ENCODE measurements around the gene ST3GAL6. TPM values are rescaled to one million over a fixed set of nuclear protein-coding genes. Genes with fewer than 3 reads are reported as not detected.

ST3GAL6 gene
- total and polyA plus RNA-seq, 2 of the 13 experiments (the other 11 are each of a cell fraction or from before 2014, with no cell fraction given): 17.5 to 23.2 TPM

- Histone ChIP-seq H3K9me3 (ENCODE audit: low read length) (no peaks in the 10 kb centered on the region), H3K27me3 (ENCODE audit: control insufficient read depth in 1 of 2, insufficient read depth in 2 of 2, low read length in 2 of 2) (no peaks in the 10 kb centered on the region), H3K27ac (ENCODE audit: extremely low read length, insufficient read depth, low read length) (peak overlapping the region; percentile 83), H3K36me3 (replicated peaks in 1 of 2; ENCODE audit: control insufficient read depth in 1 of 2, insufficient read depth in 2 of 2, low read length in 2 of 2) (peaks cover 0 to 3% of the 10 kb centered on the region in 2 experiments; a peak in 2 of 5 replicates), H3K79me2 (ENCODE audit: insufficient read depth, low read length) (peaks cover 3% of the 10 kb centered on the region), H3K4me1 (ENCODE audit: insufficient read depth, low read length) (peaks cover 99% of the 10 kb centered on the region), H3K9ac (ENCODE audit: insufficient read depth, low read depth, low read length) (no peak overlapping the region), H2AFZ (ENCODE audit: low read length) (no peak overlapping the region), H3K4me2 (ENCODE audit: low read depth, low read length) (peak overlapping the region; percentile 6; the same call in 1 of the 2 replicates), H3K4me3 (replicated peaks in 1 of 3; ENCODE audit: insufficient read depth in 1 of 3, low read depth in 2 of 3, low read length in 3 of 3) (no peak overlapping the region), H4K20me1 (ENCODE audit: insufficient read depth, low read length) (no peaks in the 10 kb centered on the region)
- intact Hi-C loops (cut with micrococcal nuclease; ENCODE audit: unreplicated experiment): loop anchor here (5.0 kb wide), 1 partner anchor 88 kb away; no protein-coding TSS in a partner anchor
- FAIRE-seq (no peak), ATAC-seq (no peak), DNase-seq (ENCODE audit: low spot score) (no peak)
- WGBS (ENCODE audit: low lambda C conversion rate): 92% methylated on average over 2 of the region's 2 CpGs
- in situ Hi-C loops (cut with HindIII; ENCODE audit: extremely low pct_ligation_motif_present, low pct_unique_long_range_greater_than_20kb): no loop called here
- TF ChIP-seq GABPA (IDR thresholded peaks at IDR 0.05; ENCODE audit: low read depth, low read length): no peak
- no peak for TF ChIP-seq GABPA (CRISPR knock-in tag; IDR thresholded peaks at IDR 0.05; ENCODE audit: low read depth)
- no peak for TF ChIP-seq ZNF34 (CRISPR knock-in tag; IDR thresholded peaks at IDR 0.05; ENCODE audit: borderline replicate concordance)
- no peak for TF ChIP-seq GFI1 (CRISPR knock-in tag; IDR thresholded peaks at IDR 0.05; ENCODE audit: borderline replicate concordance)
- TF ChIP-seq ZNF7 (CRISPR knock-in tag; IDR thresholded peaks at IDR 0.05): no peak
- TF ChIP-seq ZSCAN31 (CRISPR knock-in tag; IDR thresholded peaks at IDR 0.05; ENCODE audit: low read depth): no peak
- no peak for TF ChIP-seq ZNF574 (CRISPR knock-in tag; IDR thresholded peaks at IDR 0.05)
- no peak for TF ChIP-seq ZNF883 (CRISPR knock-in tag; IDR thresholded peaks at IDR 0.05; ENCODE audit: not compliant biosample characterization)
- no peak for TF ChIP-seq CBX1 (IDR thresholded peaks at IDR 0.05; ENCODE audit: low read depth)
- TF ChIP-seq ZEB1 (IDR thresholded peaks at IDR 0.05; ENCODE audit: insufficient replicate concordance, low read depth): no peak
- no peak for TF ChIP-seq LBX2 (CRISPR knock-in tag; IDR thresholded peaks at IDR 0.05; ENCODE audit: borderline replicate concordance)
- TF ChIP-seq GMEB2 (CRISPR knock-in tag; IDR thresholded peaks at IDR 0.05; ENCODE audit: low read depth): no peak
- no peak for TF ChIP-seq ZNF460 (CRISPR knock-in tag; IDR thresholded peaks at IDR 0.05; ENCODE audit: borderline replicate concordance)
- no TSS peak for BruUV-seq (replicated peaks)
- ChIA-PET POLR2A (no interaction called here), CTCF (ENCODE audit: low intra/inter-chr PET ratio, low total read pairs) (no interaction called here)
Observed at GRCh38 chr3:98780343-98780742, 17.2 kb downstream of the ST3GAL6 start.
